ENCODE measurements around the gene UBIAD1. TPM values are rescaled to one million over a fixed set of nuclear protein-coding genes. Genes with fewer than 3 reads are reported as not detected.

The UBIAD1 gene
- total and polyA plus RNA-seq, 3 donors from 2014 or later = 25.8 to 32.0 (median 29.3) TPM

- Histone ChIP-seq H3K36me3 (ENCODE audit: low read depth, missing control alignments) (no peaks in the 10 kb centered on the region), H3K9me3 (no peaks in the 10 kb centered on the region), H3K27me3 (no peaks in the 10 kb centered on the region), H3K4me1 (no peaks in the 10 kb centered on the region), H3K27ac (no peak overlapping the region), H3K4me3 (no peak overlapping the region)
- intact Hi-C loops (cut with DNase I; ENCODE audit: low total_unique reads) = no loop called here
- WGBS, 2 donors = 53 to 78% methylated on average over 13 of the region's 13 CpGs
- no peak for DNase-seq
- TF ChIP-seq CTCF (IDR thresholded peaks at IDR 0.05) (no peak), POLR2A (IDR thresholded peaks at IDR 0.05) (no peak)
These were observed 61.3 kb downstream of the UBIAD1 start for GRCh38 chr1:11334261-11334804.

GRCh38 chr1:11334821-11335220 lies 61.8 kb downstream of the UBIAD1 start:
- TF ChIP-seq POLR2A (IDR thresholded peaks at IDR 0.05) (no peak), CTCF (IDR thresholded peaks at IDR 0.05) (no peak)
- Histone ChIP-seq H3K27ac (no peak overlapping the region), H3K4me1 (no peaks in the 10 kb centered on the region), H3K27me3 (no peaks in the 10 kb centered on the region), H3K4me3 (no peak overlapping the region), H3K9me3 (no peaks in the 10 kb centered on the region), H3K36me3 (ENCODE audit: low read depth, missing control alignments) (no peaks in the 10 kb centered on the region)
- intact Hi-C loops (cut with DNase I; ENCODE audit: low total_unique reads) = no loop called here
- DNase-seq = no peak
- WGBS, 2 donors = 89 to 92% methylated on average over 3 to 7 of the region's 7 CpGs

- DNase-seq = no peak
- WGBS, 2 donors = 77 to 93% methylated on average over 7 of the region's 7 CpGs
- H3K36me3 ChIP-seq (ENCODE audit: low read depth, missing control alignments) = no peaks in the 10 kb centered on the region
- no peaks in the 10 kb centered on the region for H3K9me3 ChIP-seq
- TF ChIP-seq POLR2A (IDR thresholded peaks at IDR 0.05) (no peak), CTCF (IDR thresholded peaks at IDR 0.05) (no peak)
- intact Hi-C loops (cut with DNase I; ENCODE audit: low total_unique reads) = no loop called here
- no peaks in the 10 kb centered on the region for H3K4me1 ChIP-seq
- no peak overlapping the region for H3K4me3 ChIP-seq
- no peaks in the 10 kb centered on the region for H3K27me3 ChIP-seq
- H3K27ac ChIP-seq = no peak overlapping the region
These were observed 62.5 kb downstream of the UBIAD1 start for GRCh38 chr1:11335417-11336056.

GRCh38 chr1:11337580-11338073 lies 64.6 kb downstream of the UBIAD1 start:
- WGBS, 2 donors = 30 to 31% methylated on average over 12 of the region's 12 CpGs
- H3K9me3 ChIP-seq = no peaks in the 10 kb centered on the region
- H3K4me3 ChIP-seq = no peak overlapping the region
- intact Hi-C loops (cut with DNase I; ENCODE audit: low total_unique reads) = no loop called here
- H3K27me3 ChIP-seq = no peaks in the 10 kb centered on the region
- TF ChIP-seq CTCF (IDR thresholded peaks at IDR 0.05) (peak in 2 of 3 experiments; percentile 44 to 62), POLR2A (IDR thresholded peaks at IDR 0.05) (no peak)
- DNase-seq = peak; percentile 61
- H3K4me1 ChIP-seq = no peaks in the 10 kb centered on the region
- H3K27ac ChIP-seq = no peak overlapping the region
- no peaks in the 10 kb centered on the region for H3K36me3 ChIP-seq (ENCODE audit: low read depth, missing control alignments)

Small RNAs within 50 kb of the gene (small RNA-seq; reads per million reads assigned to genes)
- 0 reads per million in 2 donors for gene RNU6-291P
- gene RPL39P6 = 0 reads per million in 2 donors

Other genes starting within 250 kb of the UBIAD1 start
- gene MASP2, start 226.0 kb upstream of the UBIAD1 start, total RNA-seq = under 1 TPM; 0.31 TPM
- gene MASP2, start 226.0 kb upstream of the UBIAD1 start, polyA plus RNA-seq (ENCODE audit: insufficient read depth, low read depth, low replicate concordance) = not detected
- gene SRM, start 213.2 kb upstream of the UBIAD1 start, total RNA-seq = 10 to 100 TPM; 61.4 to 78.4 TPM
- 57.8 TPM for gene SRM, start 213.2 kb upstream of the UBIAD1 start, polyA plus RNA-seq (ENCODE audit: insufficient read depth, low read depth, low replicate concordance)
- 10 to 100 TPM; 78.4 to 78.8 TPM for gene EXOSC10, start 173.3 kb upstream of the UBIAD1 start, total RNA-seq
- gene EXOSC10, start 173.3 kb upstream of the UBIAD1 start, polyA plus RNA-seq (ENCODE audit: insufficient read depth, low read depth, low replicate concordance) = 67.5 TPM
- not detected for gene ANGPTL7, start 83.8 kb upstream of the UBIAD1 start, total RNA-seq
- gene ANGPTL7, start 83.8 kb upstream of the UBIAD1 start, polyA plus RNA-seq (ENCODE audit: insufficient read depth, low read depth, low replicate concordance) = 1.6 TPM
- gene MTOR, start 10.6 kb upstream of the UBIAD1 start, total RNA-seq = 100 to 1,000 TPM in 1 of 2 donors, 10 to 100 TPM in 1; 83.3 to 108 TPM
- gene MTOR, start 10.6 kb upstream of the UBIAD1 start, polyA plus RNA-seq (ENCODE audit: insufficient read depth, low read depth, low replicate concordance) = 129 TPM
- 1 to 10 TPM; 6.8 to 8.8 TPM for gene DISP3, start 206.0 kb downstream of the UBIAD1 start, total RNA-seq
- gene DISP3, start 206.0 kb downstream of the UBIAD1 start, polyA plus RNA-seq (ENCODE audit: insufficient read depth, low read depth, low replicate concordance) = 7.3 TPM